ENCODE data around the gene PDZRN4.
"Not testable (repeated sequence)": the region's sequence is repeated elsewhere in the genome, so short reads cannot be mapped to it uniquely, and the experiment has no call there.

Gene PDZRN4

DNA sequence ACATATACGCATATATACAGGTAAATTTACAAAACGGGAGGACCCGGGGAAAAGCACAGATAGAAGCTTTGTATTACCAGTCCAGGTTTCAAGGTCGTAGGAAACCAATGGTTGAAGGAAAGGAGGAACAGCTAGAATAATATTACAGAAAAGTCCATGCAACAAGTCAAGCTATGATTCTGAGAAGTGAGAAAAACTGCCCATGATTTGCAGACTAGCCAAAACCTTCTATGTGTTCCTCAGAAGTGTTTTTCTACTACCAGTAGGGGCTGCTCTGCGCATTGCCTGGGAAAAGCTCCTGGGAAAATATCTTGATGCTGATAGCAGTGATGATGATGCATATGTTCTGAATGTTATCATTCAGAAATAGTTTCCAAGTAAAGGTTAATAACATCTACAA is 2.2 kb downstream of the PDZRN4 start:
- TF ChIP-seq, protein P1, sequence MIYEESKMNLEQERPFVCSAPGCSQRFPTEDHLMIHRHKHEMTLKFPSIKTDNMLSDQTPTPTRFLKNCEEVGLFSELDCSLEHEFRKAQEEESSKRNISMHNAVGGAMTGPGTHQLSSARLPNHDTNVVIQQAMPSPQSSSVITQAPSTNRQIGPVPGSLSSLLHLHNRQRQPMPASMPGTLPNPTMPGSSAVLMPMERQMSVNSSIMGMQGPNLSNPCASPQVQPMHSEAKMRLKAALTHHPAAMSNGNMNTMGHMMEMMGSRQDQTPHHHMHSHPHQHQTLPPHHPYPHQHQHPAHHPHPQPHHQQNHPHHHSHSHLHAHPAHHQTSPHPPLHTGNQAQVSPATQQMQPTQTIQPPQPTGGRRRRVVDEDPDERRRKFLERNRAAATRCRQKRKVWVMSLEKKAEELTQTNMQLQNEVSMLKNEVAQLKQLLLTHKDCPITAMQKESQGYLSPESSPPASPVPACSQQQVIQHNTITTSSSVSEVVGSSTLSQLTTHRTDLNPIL (CRISPR knock-in tag; IDR thresholded peaks at IDR 0.05; ENCODE audit: low read depth), result no peak
- no peak for TF ChIP-seq ZFP30 (CRISPR knock-in tag; IDR thresholded peaks at IDR 0.05)
- TF ChIP-seq ZC3H10 (CRISPR knock-in tag; IDR thresholded peaks at IDR 0.05), result no peak
- no peak for TF ChIP-seq TCF4 (CRISPR knock-in tag; IDR thresholded peaks at IDR 0.05; ENCODE audit: borderline replicate concordance)
- TF ChIP-seq ZNF70 (CRISPR knock-in tag; IDR thresholded peaks at IDR 0.05), result no peak
- TF ChIP-seq ISL1 (CRISPR knock-in tag; IDR thresholded peaks at IDR 0.05), result no peak
- TF ChIP-seq TOX (CRISPR knock-in tag; IDR thresholded peaks at IDR 0.05; ENCODE audit: borderline replicate concordance), result no peak
- TF ChIP-seq BACH2 (CRISPR knock-in tag; IDR thresholded peaks at IDR 0.05; ENCODE audit: borderline replicate concordance), result no peak
- ATAC-seq, result peak; percentile 78

GRCh38 chr12:41191549-41191948 is 3.4 kb downstream of the PDZRN4 start:
- ATAC-seq, result not testable (repeated sequence)

DNA sequence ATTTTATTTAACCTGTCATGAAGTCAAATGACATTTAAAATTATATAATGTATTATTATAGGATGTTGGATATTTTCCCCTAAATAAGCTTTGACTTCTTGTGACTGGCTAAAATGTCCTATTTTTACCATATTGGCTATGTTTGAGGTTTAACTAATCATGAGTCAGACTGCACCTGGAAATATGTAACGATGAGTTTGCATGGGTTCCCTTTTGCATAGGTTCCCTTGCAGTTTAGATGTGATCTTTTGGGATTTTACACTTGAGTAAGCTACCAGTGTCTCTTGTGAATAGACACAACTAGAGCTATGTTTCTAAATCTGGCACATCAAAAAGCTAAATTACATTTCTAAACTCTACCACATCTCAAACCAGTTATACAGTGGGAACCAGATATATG is 5.2 kb downstream of the PDZRN4 start:
- ATAC-seq, result no peak
- no peak for TF ChIP-seq POU6F1 (CRISPR knock-in tag; IDR thresholded peaks at IDR 0.05; ENCODE audit: borderline replicate concordance, low read depth)
- no peak for TF ChIP-seq ZNF565 (CRISPR knock-in tag; conservative IDR thresholded peaks at IDR 0.05; ENCODE audit: low read depth)
- no peak for TF ChIP-seq ZNF8 (CRISPR knock-in tag; IDR thresholded peaks at IDR 0.05)
- no peak for TF ChIP-seq GLIS3 (CRISPR knock-in tag; IDR thresholded peaks at IDR 0.05)
- TF ChIP-seq BACH2 (CRISPR knock-in tag; IDR thresholded peaks at IDR 0.05; ENCODE audit: borderline replicate concordance), result no peak
- no peak for TF ChIP-seq PPARA (CRISPR knock-in tag; IDR thresholded peaks at IDR 0.05; ENCODE audit: borderline replicate concordance)
- no peak for TF ChIP-seq RARB (CRISPR knock-in tag; IDR thresholded peaks at IDR 0.05)
- no peak for TF ChIP-seq TOX (CRISPR knock-in tag; IDR thresholded peaks at IDR 0.05; ENCODE audit: borderline replicate concordance)
- TF ChIP-seq, protein P1 (CRISPR knock-in tag; IDR thresholded peaks at IDR 0.05; ENCODE audit: low read depth), result no peak

DNA sequence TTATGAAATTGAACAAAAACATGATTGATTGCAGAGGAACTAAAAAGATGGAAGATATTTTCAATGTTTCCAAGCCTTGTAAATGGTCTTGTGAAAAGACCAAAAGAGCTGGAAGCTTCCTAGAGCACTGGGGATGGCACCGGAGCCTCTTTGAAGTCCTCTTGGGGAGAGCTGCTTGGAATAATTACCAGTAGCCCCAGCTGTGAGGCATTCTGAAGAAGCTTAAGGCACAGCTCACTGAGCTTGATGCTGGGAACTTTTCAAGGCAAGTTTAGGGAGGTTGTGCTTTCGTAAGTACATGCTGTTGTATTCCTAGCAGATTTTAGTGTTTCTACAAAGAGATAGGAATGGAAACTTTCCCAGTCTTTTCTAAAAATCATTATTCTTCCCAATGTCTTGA is 13.9 kb downstream of the PDZRN4 start:
- TF ChIP-seq RARB (CRISPR knock-in tag; IDR thresholded peaks at IDR 0.05) (no peak), ZNF8 (CRISPR knock-in tag; IDR thresholded peaks at IDR 0.05) (no peak), BACH2 (CRISPR knock-in tag; IDR thresholded peaks at IDR 0.05; ENCODE audit: borderline replicate concordance) (no peak), OSR1 (CRISPR knock-in tag; IDR thresholded peaks at IDR 0.05) (no peak), TOX (CRISPR knock-in tag; IDR thresholded peaks at IDR 0.05; ENCODE audit: borderline replicate concordance) (no peak), SNAI2 (CRISPR knock-in tag; IDR thresholded peaks at IDR 0.05) (no peak), ARNTL (CRISPR knock-in tag; IDR thresholded peaks at IDR 0.05; ENCODE audit: borderline replicate concordance, low read depth) (no peak), PATZ1 (CRISPR knock-in tag; IDR thresholded peaks at IDR 0.05; ENCODE audit: borderline replicate concordance) (no peak), GLIS3 (CRISPR knock-in tag; IDR thresholded peaks at IDR 0.05) (no peak), ESRRG (CRISPR knock-in tag; IDR thresholded peaks at IDR 0.05) (no peak), ISL1 (CRISPR knock-in tag; IDR thresholded peaks at IDR 0.05) (no peak)
- TF ChIP-seq, protein P1 (CRISPR knock-in tag; IDR thresholded peaks at IDR 0.05; ENCODE audit: low read depth), result no peak
- TF ChIP-seq, protein P2, sequence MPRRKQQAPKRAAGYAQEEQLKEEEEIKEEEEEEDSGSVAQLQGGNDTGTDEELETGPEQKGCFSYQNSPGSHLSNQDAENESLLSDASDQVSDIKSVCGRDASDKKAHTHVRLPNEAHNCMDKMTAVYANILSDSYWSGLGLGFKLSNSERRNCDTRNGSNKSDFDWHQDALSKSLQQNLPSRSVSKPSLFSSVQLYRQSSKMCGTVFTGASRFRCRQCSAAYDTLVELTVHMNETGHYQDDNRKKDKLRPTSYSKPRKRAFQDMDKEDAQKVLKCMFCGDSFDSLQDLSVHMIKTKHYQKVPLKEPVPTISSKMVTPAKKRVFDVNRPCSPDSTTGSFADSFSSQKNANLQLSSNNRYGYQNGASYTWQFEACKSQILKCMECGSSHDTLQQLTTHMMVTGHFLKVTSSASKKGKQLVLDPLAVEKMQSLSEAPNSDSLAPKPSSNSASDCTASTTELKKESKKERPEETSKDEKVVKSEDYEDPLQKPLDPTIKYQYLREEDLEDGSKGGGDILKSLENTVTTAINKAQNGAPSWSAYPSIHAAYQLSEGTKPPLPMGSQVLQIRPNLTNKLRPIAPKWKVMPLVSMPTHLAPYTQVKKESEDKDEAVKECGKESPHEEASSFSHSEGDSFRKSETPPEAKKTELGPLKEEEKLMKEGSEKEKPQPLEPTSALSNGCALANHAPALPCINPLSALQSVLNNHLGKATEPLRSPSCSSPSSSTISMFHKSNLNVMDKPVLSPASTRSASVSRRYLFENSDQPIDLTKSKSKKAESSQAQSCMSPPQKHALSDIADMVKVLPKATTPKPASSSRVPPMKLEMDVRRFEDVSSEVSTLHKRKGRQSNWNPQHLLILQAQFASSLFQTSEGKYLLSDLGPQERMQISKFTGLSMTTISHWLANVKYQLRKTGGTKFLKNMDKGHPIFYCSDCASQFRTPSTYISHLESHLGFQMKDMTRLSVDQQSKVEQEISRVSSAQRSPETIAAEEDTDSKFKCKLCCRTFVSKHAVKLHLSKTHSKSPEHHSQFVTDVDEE (CRISPR knock-in tag; IDR thresholded peaks at IDR 0.05), result no peak
- ATAC-seq, result no peak
